ENCODE data around the gene TTYH3. TPM values are rescaled to one million over a fixed set of nuclear protein-coding genes. Genes with fewer than 3 reads are reported as not detected.

The TTYH3 gene
- total RNA-seq, 1 experiment from 2014 or later, result 20.9 TPM

- H3K36me3 Mint-ChIP-seq (ENCODE audit: insufficient read depth, unreplicated experiment), result no peaks in the 10 kb centered on the region
- H3K4me1 Mint-ChIP-seq (ENCODE audit: insufficient read depth, unreplicated experiment), result no peaks in the 10 kb centered on the region
- ChIA-PET CTCF (no interaction called here), POLR2A (interaction anchor here (0.5 kb wide), 1 partner anchor 81 kb away, joined by 3 read pairs; no protein-coding TSS in a partner anchor)
- TF ChIP-seq CTCF (IDR thresholded peaks at IDR 0.05; ENCODE audit: unreplicated experiment), result no peak
- no TSS peak for BruUV-seq (replicated peaks)
- H3K9me3 Mint-ChIP-seq (ENCODE audit: unreplicated experiment), result no peaks in the 10 kb centered on the region
- intact Hi-C loops (cut with micrococcal nuclease), result no loop called here
- H3K27ac Mint-ChIP-seq (ENCODE audit: low read depth, unreplicated experiment), result no peak overlapping the region
- no peak for DNase-seq (ENCODE audit: unreplicated experiment)
- no peaks in the 10 kb centered on the region for H3K27me3 Mint-ChIP-seq (ENCODE audit: insufficient read depth, unreplicated experiment)
- H3K4me3 Mint-ChIP-seq (ENCODE audit: unreplicated experiment), result no peak overlapping the region
Observed at GRCh38 chr7:2639695-2640481, 8.1 kb downstream of the TTYH3 start.

GRCh38 chr7:2640482-2640830 is 8.7 kb downstream of the TTYH3 start:
- H3K4me1 Mint-ChIP-seq (ENCODE audit: insufficient read depth, unreplicated experiment), result no peaks in the 10 kb centered on the region
- BruUV-seq (replicated peaks), result no TSS peak
- no peak overlapping the region for H3K27ac Mint-ChIP-seq (ENCODE audit: low read depth, unreplicated experiment)
- ChIA-PET POLR2A (no interaction called here), CTCF (no interaction called here)
- peak; percentile 27 for DNase-seq (ENCODE audit: unreplicated experiment)
- H3K4me3 Mint-ChIP-seq (ENCODE audit: unreplicated experiment), result no peak overlapping the region
- H3K9me3 Mint-ChIP-seq (ENCODE audit: unreplicated experiment), result no peaks in the 10 kb centered on the region
- intact Hi-C loops (cut with micrococcal nuclease), result no loop called here
- H3K27me3 Mint-ChIP-seq (ENCODE audit: insufficient read depth, unreplicated experiment), result no peaks in the 10 kb centered on the region
- H3K36me3 Mint-ChIP-seq (ENCODE audit: insufficient read depth, unreplicated experiment), result no peaks in the 10 kb centered on the region
- no peak for TF ChIP-seq CTCF (IDR thresholded peaks at IDR 0.05; ENCODE audit: unreplicated experiment)

- no peak for DNase-seq (ENCODE audit: unreplicated experiment)
- Mint-ChIP-seq H3K27me3 (ENCODE audit: insufficient read depth, unreplicated experiment) (no peaks in the 10 kb centered on the region), H3K4me3 (ENCODE audit: unreplicated experiment) (no peak overlapping the region), H3K9me3 (ENCODE audit: unreplicated experiment) (no peaks in the 10 kb centered on the region), H3K27ac (ENCODE audit: low read depth, unreplicated experiment) (no peak overlapping the region), H3K36me3 (ENCODE audit: insufficient read depth, unreplicated experiment) (no peaks in the 10 kb centered on the region), H3K4me1 (ENCODE audit: insufficient read depth, unreplicated experiment) (no peaks in the 10 kb centered on the region)
- POLR2A ChIA-PET, result no interaction called here
- CTCF ChIA-PET, result no interaction called here
- BruUV-seq (replicated peaks), result no TSS peak
- TF ChIP-seq CTCF (IDR thresholded peaks at IDR 0.05; ENCODE audit: unreplicated experiment), result no peak
- intact Hi-C loops (cut with micrococcal nuclease), result no loop called here
Observed at GRCh38 chr7:2640846-2641316, 9.1 kb downstream of the TTYH3 start.

GRCh38 chr7:2641406-2642393 is 9.9 kb downstream of the TTYH3 start:
- TF ChIP-seq CTCF (IDR thresholded peaks at IDR 0.05; ENCODE audit: unreplicated experiment), result no peak
- DNase-seq (ENCODE audit: unreplicated experiment), result peak; percentile 71
- Mint-ChIP-seq H3K4me1 (ENCODE audit: insufficient read depth, unreplicated experiment) (no peaks in the 10 kb centered on the region), H3K4me3 (ENCODE audit: unreplicated experiment) (no peak overlapping the region), H3K36me3 (ENCODE audit: insufficient read depth, unreplicated experiment) (no peaks in the 10 kb centered on the region), H3K27ac (ENCODE audit: low read depth, unreplicated experiment) (no peak overlapping the region), H3K9me3 (ENCODE audit: unreplicated experiment) (no peaks in the 10 kb centered on the region), H3K27me3 (ENCODE audit: insufficient read depth, unreplicated experiment) (no peaks in the 10 kb centered on the region)
- intact Hi-C loops (cut with micrococcal nuclease), result no loop called here
- BruUV-seq (replicated peaks), result no TSS peak
- ChIA-PET POLR2A (interaction anchor here (1.5 kb wide), 1 partner anchor 8 kb away, joined by 5 read pairs; no protein-coding TSS in a partner anchor), CTCF (interaction anchor here (0.9 to 1.1 kb wide), 2 partner anchors 74 to 190 kb away, joined by 3 read pairs; no protein-coding TSS in a partner anchor)

All from MCF 10A (cell line).